GM21737 (cell line): ENCODE results near the gene FBXO9.
"Not testable (repeated sequence)": the region's sequence is repeated elsewhere in the genome, so short reads cannot be mapped to it uniquely, and the experiment has no call there.

Experiments used
- ATAC-seq: cut with Tn5 transposase; IDR thresholded peaks from one replicate; pipeline ENCODE4 v1.9.1; 2021; ENCODE audit warnings: mild to moderate bottlenecking, moderate library complexity; ENCODE audit not compliant: unreplicated experiment

The FBXO9 gene

DNA sequence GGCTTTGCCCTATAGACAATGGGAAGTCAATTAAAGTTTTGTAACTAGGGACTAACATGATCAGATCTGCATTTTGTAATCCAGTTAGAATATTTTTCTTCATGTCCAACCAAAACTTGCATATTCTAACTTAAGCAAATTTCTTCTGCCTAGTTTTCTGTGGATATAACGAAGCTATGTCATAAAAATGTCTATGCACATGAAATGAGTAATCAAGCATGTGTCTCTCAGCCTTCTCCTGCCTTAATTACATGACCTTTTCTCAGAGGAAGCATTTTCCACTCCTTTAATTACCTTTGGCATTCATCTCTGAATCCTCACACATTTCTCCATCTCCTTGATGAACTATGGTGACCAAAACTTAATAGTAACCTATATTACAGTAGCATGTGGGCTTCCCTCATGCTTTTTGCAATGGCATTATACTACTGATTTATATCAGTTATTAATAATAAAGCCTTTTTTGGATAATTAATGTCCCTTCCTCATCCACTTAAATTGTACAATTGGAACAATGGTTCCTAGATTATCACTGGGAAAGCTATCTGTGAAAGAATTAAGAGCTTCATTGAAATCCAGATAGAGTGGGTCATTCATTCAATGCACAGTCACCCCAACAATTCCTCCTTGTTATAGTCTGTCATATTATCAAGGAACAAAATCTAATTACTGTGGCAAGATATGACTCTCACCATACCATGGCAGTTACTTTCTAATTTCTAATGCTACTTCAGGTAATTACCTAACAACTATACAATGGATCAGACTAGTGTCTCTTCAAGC is 19.1 kb upstream of the FBXO9 start:
- ATAC-seq, result no peak

DNA sequence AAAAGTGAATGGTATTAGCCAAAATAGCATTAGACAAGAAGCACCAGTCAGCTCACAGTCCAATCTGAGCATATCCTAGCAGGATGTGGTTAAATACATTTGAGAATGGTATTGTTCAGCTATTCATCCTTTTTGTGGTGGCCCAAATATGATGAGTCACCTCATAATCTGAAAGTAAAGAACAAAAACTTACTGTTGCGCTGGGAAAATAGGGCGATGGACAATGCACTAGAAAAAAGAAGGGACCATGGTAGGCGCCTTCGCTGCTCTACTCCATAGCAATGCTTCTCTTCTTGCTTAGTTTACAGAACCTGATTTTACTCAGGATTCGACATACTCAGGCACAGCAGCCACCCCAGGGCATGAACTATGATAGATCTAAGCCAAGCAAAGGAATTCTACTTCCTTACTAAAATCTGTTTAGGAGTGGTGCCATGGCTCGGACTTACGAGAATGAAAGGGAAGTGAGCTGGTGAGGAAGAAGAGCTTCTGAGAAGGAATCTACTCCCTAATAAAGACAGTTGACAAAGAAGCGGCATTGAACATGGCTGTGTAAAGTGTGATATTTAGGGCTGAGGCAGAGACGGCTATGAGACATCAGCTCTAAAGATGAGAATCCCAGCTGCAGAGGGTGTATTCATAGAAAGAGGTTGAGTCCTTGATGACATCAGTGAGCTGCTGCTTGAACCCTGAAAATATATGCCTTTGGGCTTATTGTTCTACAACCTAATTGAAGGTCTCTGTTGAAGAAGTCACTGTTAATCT is 16.6 kb upstream of the FBXO9 start:
- peak; percentile 97 for ATAC-seq

DNA sequence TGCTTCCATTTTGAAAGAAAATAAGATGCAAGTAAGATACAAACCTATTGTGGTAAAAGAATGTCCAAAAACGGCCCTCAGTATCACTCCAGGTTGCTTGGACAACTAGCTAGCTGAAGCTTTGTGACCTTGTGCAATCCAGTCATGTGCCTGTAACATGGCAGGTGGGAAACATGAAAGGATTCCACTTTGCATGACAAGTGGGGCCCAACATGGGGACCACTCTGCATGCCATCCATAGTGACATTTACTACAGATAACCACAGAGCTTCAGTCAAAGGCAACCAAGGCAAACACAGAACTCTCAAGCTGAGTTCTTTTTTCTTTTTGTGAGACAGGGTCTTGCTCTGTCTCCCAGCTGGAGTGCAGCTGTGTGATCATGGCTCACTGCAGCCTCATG is 15.8 kb upstream of the FBXO9 start:
- no peak for ATAC-seq

DNA sequence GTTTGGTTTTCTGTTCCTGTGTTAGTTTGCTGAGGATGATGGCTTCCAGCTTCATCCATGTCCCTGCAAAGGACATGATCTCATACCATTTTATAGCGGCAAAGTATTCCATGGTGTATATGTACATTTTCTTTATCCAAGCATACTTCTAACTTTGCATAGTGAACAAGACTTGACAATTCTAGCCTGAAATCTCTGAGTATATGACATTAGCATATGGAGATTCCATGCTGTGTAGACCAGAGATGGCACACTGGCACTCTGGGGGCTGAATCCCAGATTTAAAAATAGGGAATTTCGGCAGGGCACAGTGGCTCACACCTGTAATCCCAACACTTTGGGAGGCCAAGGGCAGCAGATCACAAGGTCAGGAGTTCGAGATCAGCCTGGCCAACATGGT is 13.1 kb upstream of the FBXO9 start:
- ATAC-seq, result not testable (repeated sequence)

DNA sequence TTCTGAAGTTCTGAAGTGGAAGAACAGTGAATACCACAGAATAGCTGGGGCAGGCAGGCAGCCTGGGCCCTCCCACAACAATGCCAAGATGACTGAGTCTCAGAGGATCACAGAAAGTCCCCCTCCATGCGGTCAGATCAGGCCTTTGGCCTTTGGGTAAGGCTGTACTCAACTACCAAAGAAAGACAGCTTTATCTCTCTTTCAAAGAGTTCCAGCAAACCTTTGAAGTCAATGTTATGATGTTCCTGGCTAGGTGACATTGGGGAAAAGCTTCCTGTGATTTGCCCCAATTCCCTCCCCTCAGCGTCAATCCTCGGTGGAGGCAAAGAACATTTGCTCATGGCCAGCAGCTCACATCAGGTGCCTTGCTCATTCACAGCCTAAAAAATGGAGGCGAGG is 10.7 kb upstream of the FBXO9 start:
- no peak for ATAC-seq

DNA sequence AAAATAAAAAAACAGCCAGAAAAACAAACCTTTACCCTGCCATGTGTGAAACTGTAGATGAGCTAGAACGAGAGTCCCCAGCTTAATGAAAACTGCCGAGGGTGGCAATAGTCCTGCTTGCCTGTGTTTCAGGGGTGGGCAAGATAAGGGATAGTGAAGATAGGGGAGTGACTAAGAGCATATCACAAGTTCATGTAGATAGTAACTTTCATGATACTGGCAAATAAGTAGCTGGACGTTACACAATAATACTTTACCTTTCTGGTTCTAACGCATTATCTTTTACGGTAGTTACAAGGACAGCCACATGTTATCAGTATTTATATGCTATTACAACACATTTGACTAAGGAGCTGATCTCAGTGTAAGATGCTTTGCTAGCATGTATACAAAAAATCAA is 9.3 kb upstream of the FBXO9 start:
- ATAC-seq, result no peak

DNA sequence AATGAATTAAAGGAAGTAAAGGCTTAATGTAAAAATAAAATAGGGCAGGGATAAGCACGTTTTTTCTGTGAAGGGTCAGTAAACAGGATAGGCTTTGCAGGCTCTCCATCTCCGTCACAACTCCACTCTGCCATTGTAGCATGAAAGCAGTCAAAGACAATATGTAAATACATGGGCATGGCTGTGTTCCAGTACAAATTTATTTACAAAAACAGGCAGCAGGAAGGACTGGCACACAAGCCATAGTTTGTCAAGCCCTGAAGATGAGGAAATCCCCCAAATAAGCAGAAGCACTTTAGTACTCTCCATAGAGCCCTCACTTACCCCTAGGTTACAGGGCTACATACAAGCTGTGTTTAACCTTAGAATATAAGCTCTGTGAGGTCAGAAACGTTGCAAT is 8.9 kb upstream of the FBXO9 start:
- ATAC-seq, result no peak

DNA sequence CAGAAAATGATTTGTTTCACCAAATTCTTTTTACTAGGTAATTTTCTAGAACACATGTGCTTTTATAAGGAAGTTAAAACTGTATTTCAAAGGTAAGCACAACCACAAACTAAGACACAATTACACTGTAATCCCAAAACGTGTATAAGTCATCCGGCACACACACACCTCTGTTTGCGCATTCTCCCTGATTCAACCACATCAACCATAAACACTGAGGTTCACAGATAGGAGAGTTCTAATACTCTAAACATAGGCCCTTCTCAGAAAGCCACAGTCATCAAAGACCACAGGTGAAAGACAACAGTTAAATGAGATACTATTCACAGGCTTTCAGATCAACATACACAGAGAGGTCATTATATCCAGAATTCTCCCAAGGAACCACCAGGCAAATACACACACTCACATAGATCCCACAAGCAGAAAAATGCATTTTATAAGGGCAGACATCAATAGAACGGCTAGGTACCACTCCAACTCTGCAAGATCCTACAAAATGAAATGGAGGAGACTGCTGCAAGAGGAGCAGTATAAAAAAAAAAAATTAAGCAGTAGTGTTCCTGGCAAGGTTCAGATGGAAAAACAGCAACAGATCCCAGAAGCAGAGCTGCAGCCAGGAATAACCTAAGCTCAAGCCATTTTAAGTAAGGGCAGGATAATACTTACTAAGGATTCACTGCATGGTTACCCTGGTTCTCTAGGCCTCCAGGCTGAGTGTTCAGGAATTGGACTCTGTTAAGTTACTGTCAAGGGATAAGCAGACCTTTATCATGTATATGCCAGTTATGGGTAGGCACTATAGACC is 6.6 kb upstream of the FBXO9 start:
- ATAC-seq, result no peak

DNA sequence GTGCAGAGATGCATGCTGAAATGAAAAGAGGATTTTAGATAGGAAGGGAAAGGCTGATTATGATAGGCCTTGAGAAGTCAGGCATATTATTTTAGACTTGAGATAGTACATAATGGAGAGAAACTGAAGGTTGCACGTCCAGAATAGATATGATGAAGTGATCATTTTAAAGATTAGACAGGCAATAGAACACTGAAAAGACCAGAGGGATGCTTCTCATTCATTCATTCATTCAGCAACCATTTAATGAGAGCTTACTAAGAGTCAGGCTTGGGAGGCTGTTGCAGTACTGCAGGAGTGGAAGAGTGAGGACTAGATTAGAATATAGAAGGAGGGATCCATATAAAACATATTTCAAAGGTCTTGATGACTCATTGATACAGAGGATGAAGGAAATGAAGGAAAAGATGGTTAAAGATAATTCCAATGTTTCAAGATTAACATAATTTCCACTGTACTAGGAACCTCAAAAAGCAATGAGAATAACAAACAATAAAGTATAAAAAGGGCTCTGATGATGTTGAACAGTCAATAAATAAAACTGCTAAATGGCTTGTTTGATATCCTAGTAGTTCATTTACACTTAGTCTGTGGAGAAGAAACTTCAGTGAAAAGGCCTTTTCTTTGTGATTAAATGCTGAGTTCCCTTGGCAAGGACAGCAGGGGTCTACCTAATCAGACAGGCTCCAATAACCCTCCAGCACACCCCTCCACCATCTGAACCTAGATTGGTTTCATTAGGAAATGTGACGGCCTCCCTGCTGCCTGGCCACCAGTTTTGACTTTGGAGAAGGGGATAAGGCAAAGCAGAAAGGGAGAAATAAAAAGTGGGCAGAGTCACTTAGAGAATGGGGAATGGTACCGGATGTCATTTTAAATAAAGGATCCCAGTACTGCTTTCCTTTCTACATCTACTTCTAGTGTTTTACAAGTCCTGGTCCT is 5.3 kb upstream of the FBXO9 start:
- no peak for ATAC-seq

DNA sequence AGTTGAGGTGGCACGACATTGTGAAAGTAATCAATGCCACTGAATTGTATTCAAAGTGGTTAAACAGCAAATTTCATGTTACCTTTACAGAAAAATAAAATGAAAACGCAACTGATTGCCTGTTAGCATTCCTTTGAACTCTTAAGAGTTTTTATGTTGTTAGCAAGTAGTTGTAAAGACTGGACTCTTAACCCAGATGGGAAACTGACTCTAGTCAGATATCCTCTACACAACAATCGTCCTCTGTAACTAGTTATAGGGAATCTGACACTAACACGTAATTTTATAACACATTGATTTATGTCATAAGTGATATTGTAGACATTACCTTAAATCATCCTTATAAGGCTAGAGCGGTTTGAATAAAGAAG is 3.0 kb upstream of the FBXO9 start:
- ATAC-seq, result no peak

DNA sequence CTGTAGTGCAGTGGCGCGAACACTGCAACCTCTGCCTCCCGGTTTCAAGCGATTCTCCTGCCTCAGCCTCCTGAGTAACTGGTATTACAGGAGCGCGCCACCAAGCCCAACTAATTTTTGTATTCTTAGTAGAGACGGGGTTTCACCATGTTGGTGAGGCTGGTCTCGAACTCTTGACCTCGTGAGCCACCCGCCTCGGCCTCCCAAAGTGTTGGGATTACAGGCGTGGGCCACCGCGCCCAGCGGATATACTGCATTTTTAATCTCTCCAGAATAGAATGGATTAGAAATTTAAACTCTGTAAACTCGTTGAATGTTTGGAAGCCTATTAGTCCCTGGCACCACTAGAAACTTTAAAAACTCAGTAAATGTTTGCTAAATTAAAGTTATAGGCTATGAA is 949 bp upstream of the FBXO9 start:
- ATAC-seq, result not testable (repeated sequence)

DNA sequence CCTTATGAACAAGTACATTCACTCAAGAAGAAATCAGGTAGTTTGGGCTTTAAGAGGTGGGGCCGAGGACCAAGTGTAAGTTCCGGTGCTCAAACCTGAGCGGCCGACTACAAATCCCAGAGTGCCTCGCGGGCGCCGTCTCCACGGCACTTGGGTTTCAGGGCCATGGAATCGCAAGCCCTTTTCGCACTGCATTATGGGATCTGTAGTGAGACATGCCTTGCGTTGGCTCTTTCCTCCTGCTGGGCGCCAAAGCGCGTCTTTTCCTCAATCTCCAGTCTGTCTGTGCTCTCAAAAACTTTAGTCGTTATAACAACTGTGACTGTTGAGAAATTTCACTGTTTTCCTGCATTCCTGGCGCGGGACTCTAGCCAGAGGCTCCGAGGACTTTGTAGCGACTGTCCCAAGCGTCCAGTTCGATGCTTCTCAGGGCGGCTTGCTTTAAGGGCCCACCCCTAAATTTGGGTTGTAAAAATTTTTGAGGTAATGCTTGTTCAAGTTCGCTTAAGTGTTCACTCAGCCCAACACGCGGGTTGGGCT is 408 bp upstream of the FBXO9 start:
- peak; percentile 81 for ATAC-seq

DNA sequence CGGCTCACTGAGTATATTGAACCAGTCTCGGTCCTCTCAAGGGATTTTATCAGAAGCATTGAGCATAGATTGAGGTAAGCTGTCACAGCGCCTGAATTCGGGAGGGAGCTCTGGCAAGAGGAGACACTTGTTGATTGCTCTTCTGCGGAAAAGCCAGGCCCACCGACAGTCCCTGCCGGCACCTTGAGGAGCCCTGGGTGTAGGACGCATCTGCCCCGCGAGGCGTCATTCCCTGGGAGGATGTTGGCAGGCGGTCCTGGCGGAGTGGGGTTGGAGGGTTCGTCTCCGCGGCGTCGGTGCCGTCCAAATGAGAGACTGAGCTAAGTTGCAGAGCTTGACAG is 843 bp downstream of the FBXO9 start:
- no peak for ATAC-seq

DNA sequence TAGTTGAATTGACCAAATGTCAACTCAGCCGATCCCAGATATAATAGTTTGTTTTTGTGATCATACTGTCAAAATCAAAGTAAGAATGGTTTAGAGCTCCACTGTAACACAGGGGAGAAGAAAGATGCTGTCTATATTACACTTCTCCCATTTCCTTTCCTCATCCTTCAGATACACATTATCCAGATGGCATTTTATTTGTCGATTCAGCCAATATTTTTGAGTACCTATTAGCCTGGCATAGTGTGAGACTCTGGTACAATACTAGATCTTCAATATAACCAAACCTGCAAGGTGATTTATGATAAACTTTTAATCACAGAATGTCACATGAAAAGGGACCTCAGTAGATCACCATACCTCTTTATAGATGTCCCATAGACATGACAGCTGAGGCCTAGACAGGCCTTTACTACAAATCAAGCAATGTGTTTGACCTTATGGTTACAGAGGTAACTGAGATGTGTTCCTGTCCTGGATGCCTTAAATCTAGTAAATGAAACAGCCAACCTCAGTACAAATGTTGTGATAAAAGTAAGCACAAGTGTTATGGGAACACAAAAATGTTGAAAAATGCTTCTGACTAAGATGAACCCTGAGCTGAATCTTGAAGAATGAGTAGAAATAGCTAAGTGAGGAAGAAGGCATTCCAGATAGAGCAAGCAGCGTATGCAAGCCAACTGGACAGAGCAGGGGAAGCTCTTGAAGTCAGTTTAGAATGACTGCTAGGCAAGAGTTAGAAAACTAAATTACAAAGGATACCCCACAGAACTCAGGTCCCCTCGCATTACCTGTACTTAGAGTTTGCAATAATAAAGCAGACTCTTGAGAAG is 1.9 kb downstream of the FBXO9 start:
- no peak for ATAC-seq

DNA sequence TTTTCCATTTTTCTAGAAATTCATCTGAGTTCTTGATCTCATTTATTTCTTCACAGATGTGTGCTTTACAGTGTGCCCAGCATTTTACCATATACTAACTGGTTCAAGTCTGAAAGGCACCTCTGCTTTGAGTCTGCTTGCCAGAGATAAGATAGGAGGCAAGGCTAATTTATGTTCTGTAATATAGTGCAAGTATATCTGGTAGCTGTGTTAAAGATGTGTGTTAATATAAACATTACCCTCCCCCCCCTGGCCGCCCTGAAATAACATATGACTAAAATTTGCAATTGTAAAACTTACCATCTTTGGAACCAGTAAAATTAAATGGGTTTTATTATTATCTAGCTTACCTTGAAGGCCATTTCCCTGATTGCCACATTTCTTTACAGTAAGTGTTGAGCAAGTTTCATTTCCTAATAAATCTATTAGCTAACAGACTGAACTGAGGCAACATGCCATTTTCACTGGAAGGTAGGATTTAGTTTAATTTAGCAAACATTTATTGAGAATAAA is 2.7 kb downstream of the FBXO9 start:
- ATAC-seq, result no peak

DNA sequence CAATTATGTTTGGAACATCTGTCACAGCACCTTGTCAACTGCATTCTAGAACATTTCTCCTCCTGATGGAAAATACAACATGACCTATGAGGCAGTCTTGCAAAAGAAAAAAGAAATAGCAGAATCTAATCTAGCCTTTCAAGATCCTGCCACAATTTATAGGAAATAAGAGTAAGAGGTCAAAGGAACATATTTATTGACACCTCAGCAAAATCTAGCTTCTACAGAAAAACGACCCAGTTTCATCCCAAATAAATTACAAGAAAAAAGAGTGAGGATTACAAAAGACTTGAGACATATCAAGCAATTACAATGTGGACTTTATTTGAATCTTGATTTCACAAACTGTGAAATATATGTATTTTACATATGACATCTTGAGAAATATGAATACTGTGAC is 4.2 kb downstream of the FBXO9 start:
- ATAC-seq, result no peak

DNA sequence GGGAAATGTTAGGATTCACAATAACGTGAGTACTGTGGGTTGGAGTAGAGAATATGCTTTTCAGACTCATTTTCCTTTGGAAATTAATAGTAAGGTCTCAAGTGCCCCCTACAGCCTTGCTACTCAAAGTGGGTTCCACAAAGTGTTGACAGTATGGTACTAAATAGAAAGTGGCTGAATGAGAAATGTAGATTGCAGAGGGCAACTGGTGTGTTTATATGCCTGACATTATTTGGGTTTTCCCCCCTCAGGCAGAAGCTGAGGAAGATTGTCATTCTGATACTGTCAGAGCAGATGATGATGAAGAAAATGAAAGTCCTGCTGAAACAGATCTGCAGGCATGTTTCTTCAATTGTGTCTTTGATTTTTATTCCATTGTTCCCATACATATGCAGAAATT is 5.6 kb downstream of the FBXO9 start:
- peak; percentile 60 for ATAC-seq

DNA sequence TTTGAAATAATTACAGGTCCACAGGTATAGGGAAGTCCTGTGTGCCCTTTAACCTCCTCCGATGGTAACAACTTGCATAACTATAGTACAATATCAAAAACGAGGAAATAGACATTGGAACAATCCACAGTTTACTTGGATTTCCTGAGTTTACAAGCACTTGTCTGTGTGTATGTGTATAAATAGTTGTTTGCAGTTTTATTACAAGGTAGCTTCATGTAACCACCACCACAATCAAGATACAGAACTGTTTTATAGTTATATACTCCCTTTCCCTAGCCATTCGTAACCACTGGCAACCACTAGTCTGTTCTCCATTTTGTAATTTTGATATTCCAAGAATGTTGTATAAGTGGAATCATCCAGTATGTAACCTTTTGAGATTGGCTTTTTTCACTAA is 9.1 kb downstream of the FBXO9 start:
- no peak for ATAC-seq

DNA sequence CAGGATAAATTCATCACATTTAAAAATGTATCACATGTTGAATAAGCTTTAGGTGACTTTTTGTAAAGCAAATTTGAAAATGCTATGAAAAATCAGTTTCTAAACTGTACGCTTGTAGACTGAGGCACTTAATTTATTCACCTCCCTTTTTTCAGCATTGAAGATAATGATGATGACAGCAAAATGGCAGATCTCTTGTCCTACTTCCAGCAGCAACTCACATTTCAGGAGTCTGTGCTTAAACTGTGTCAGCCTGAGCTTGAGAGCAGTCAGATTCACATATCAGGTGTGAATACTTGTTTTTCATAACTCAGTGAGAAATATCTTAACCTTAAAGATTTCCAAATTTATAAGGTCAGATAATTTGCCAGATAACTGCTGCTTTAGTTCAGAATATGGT is 15.6 kb downstream of the FBXO9 start:
- no peak for ATAC-seq
